ENCODE data around the gene COX4I1.

COX4I1 gene

DNA sequence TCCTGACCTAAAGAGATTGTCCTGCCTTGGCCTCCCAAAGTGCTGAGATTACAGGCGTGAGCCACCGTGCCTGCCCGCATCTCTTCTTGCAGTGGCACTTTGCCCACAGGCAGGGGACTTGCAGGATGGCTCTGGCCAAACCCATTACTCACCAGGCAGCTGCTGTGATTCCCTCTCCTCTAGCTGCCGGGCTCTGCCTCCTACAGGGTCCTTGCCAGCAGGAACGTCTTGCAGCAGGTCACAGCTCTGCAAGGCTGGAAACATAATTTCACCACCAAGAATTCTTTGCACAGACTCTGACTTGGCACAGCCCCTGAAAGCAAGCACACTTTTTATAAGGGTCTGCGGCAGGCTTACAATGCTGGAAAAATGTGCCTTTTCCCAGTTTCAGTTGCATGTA lies 20.3 kb downstream of the COX4I1 start:
- Histone ChIP-seq H3K4me3 (no peak overlapping the region), H3K9me3 (ENCODE audit: low read depth, low read length) (no peaks in the 10 kb centered on the region), H3K27ac (no peak overlapping the region), H3K9ac (ENCODE audit: insufficient read length) (no peak overlapping the region), H3K36me3 (ENCODE audit: insufficient read depth, low read length) (no peaks in the 10 kb centered on the region)
- no peak for TF ChIP-seq EZH2 (IDR thresholded peaks at IDR 0.05)
- DNase-seq (ENCODE audit: low read depth, low spot score), result no peak

DNA sequence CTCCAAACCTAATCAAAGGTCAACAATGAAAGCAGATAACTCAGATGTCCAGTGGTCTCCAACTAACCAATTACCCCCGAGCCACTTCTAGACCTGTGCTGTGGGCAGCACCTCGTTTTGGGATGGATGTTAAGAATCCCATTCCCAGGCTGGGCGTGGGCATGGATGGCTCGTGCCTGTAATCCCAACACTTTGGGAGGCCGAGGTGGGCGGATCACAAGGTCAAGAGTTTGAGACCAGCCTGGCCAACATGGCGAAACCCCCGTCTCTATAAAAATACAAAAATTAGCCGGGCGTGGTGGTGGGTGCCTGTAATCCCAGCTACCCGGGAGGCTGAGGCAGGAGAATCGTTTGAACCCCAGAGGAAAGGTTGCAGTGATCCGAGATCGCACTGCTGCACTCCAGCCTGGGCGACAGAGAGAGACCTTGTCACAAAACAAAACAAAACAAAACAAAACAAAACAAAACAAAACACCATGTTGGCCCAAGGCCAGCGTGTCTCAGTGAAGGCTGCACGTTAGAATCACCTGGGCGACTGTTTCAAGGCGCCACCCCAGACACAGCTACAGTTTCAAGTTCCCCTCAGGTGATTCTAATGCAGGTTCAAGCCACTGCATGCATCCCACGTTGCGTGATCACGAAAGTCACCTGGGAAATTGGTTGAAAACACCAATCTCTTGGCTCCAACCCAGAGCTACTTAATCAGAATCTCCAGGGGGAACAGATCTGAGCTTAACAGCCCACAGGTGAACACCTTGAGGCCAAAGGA lies 21.3 kb downstream of the COX4I1 start:
- H3K27ac ChIP-seq, result no peak overlapping the region
- no peak for DNase-seq (ENCODE audit: low read depth, low spot score)
- no peaks in the 10 kb centered on the region for H3K9me3 ChIP-seq (ENCODE audit: low read depth, low read length)
- TF ChIP-seq POLR2AphosphoS5 (IDR thresholded peaks at IDR 0.05; ENCODE audit: borderline replicate concordance, low read depth, low read length) (no peak), FOXP2 (optimal IDR thresholded peaks at IDR 0.05; ENCODE audit: control extremely low read depth, extremely low read length, insufficient read depth) (no peak), EZH2 (IDR thresholded peaks at IDR 0.05) (no peak)
- no peak overlapping the region for H3K9ac ChIP-seq (ENCODE audit: insufficient read length)
- H3K4me3 ChIP-seq, result no peak overlapping the region
- no peaks in the 10 kb centered on the region for H3K36me3 ChIP-seq (ENCODE audit: insufficient read depth, low read length)

DNA sequence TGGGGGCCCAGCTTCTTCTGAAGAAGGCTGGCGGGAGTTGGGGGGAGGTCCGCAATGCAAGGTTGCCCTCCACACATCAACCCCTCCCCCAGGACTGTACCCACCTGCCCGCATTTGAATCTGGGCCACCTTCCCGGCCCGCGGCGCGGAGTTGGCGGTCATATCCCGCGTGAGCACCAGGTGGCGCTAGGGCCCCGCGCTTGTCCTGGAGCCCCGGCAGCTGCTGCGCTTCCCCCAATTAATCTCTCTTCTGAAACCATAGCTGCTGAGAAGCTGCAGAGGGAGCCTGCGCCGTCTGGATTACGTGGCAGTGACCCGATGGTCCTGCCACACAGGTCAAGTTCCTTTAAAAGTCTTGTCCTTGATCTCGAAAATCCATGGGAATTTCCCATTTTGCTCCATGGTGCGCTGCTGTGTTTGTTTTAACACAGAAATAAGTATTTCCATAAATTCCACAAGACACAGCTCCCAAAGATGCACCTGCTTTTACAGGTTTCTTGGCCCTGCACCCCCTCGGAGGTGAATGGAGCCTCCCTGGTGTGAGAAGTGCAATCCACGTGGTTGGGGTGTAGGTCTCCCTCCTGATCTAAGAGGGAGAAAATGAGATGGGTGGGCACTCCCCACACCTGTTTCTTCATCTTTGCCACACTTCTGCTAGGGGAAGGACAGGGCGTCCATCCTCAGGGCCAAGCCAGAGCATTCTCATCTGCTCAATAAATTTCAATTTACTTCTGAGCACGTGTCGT lies 22.1 kb downstream of the COX4I1 start:
- H3K36me3 ChIP-seq (ENCODE audit: insufficient read depth, low read length), result no peaks in the 10 kb centered on the region
- TF ChIP-seq FOXP2 (optimal IDR thresholded peaks at IDR 0.05; ENCODE audit: control extremely low read depth, extremely low read length, insufficient read depth) (no peak), POLR2AphosphoS5 (IDR thresholded peaks at IDR 0.05; ENCODE audit: borderline replicate concordance, low read depth, low read length) (no peak), EZH2 (IDR thresholded peaks at IDR 0.05) (no peak)
- no peak overlapping the region for H3K9ac ChIP-seq (ENCODE audit: insufficient read length)
- no peak for DNase-seq (ENCODE audit: low read depth, low spot score)
- H3K27ac ChIP-seq, result no peak overlapping the region
- H3K4me3 ChIP-seq, result no peak overlapping the region
- no peaks in the 10 kb centered on the region for H3K9me3 ChIP-seq (ENCODE audit: low read depth, low read length)

DNA sequence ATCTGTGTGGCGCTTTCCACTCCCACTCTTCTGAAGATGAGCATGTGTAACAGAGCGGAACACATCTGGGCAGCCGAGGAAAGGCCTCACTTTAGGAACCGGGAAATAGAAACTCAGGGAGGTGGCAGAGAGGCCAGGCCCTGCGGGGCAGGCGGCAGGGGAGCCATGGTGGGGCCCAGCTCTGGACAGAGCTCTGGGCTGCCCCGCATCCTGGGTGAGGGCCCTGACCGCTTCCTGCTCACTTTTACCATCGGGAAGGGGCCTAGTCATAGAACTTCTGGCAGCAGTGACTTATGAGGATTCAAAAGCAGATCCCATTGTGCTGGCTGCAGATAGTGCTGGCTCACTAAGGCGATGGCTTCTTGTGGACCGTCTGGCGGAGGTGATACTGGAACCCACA lies 22.6 kb downstream of the COX4I1 start:
- TF ChIP-seq POLR2AphosphoS5 (IDR thresholded peaks at IDR 0.05; ENCODE audit: borderline replicate concordance, low read depth, low read length), result no peak
- no peak for TF ChIP-seq FOXP2 (optimal IDR thresholded peaks at IDR 0.05; ENCODE audit: control extremely low read depth, extremely low read length, insufficient read depth)
- TF ChIP-seq EZH2 (IDR thresholded peaks at IDR 0.05), result no peak
- H3K4me3 ChIP-seq, result no peak overlapping the region
- no peak for DNase-seq (ENCODE audit: low read depth, low spot score)
- no peak overlapping the region for H3K27ac ChIP-seq
- no peaks in the 10 kb centered on the region for H3K36me3 ChIP-seq (ENCODE audit: insufficient read depth, low read length)
- no peak overlapping the region for H3K9ac ChIP-seq (ENCODE audit: insufficient read length)
- H3K9me3 ChIP-seq (ENCODE audit: low read depth, low read length), result no peaks in the 10 kb centered on the region

DNA sequence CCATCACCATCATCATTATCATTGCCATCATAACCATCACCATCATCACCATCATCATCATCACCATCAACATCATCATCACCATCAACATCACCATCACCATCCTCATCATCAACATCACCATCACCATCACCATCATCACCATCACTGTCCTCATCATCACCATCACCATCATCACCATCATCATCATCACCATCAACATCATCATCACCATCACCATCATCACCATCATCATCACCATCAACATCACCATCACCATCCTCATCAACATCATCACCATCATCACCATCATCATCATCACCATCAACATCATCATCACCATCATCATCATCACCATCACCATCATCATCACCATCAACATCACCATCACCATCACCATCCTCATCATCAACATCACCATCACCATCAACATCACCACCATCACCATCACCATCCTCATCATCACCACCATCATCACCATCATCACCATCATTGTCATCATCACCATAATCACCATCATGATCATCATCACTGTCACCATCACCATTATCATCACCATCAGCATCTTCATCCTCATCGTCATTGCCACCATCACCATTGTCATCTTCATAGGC lies 23.9 kb downstream of the COX4I1 start:
- DNase-seq (ENCODE audit: low read depth, low spot score), result no peak
- no peak overlapping the region for H3K9ac ChIP-seq (ENCODE audit: insufficient read length)
- H3K4me3 ChIP-seq, result no peak overlapping the region
- no peaks in the 10 kb centered on the region for H3K9me3 ChIP-seq (ENCODE audit: low read depth, low read length)
- no peaks in the 10 kb centered on the region for H3K36me3 ChIP-seq (ENCODE audit: insufficient read depth, low read length)
- TF ChIP-seq FOXP2 (optimal IDR thresholded peaks at IDR 0.05; ENCODE audit: control extremely low read depth, extremely low read length, insufficient read depth) (no peak), POLR2AphosphoS5 (IDR thresholded peaks at IDR 0.05; ENCODE audit: borderline replicate concordance, low read depth, low read length) (no peak), EZH2 (IDR thresholded peaks at IDR 0.05) (no peak)
- no peak overlapping the region for H3K27ac ChIP-seq

DNA sequence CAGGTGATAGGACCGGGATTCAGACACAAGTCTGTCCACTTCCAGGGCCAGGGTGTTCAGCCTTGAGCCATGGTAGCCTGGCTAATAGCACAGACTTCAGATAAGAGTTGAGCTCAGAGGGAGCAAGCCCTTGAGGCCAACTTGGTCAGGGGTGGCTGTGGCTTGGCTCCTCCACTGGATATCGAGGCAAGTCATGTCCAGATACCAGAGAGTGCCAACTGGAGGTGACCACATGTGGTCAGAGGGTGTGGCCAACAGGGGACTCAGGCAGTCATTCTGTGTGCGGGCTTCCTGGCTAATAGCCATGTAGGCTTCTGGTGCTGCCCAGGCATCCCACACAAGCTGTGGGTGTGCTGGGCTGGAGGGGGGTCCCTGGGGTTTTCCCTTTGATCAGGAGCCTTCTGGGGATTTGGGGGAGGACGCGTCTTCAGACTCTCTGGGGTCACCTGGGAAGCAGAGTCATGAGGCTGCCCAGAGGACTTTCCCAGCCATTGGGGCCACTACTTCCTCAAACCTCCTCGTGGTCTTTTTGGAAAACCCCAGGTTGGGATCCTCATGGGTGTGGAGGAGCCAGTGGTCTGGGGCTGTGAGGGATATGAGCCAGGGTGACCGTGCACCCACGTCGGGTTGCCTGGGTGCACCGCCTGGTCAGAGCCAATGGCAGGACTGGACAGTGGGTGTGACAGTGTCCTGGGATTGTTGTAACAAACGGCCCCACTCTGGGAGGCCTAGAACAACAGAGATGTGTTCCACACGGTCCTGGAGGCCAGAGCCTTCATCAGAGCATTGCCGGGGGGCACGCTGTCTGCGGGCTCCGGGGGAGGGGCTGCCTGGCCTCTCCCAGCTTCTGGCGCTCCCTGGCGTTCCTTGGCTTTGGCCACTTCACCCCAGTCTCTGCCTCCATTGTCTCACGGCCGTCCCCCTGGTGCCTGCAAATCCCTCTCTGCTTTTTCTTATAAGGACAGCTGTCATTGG lies 25.0 kb downstream of the COX4I1 start:
- no peaks in the 10 kb centered on the region for H3K36me3 ChIP-seq (ENCODE audit: insufficient read depth, low read length)
- no peaks in the 10 kb centered on the region for H3K9me3 ChIP-seq (ENCODE audit: low read depth, low read length)
- no peak overlapping the region for H3K27ac ChIP-seq
- H3K9ac ChIP-seq (ENCODE audit: insufficient read length), result no peak overlapping the region
- no peak for DNase-seq (ENCODE audit: low read depth, low spot score)
- H3K4me3 ChIP-seq, result no peak overlapping the region
- no peak for TF ChIP-seq FOXP2 (optimal IDR thresholded peaks at IDR 0.05; ENCODE audit: control extremely low read depth, extremely low read length, insufficient read depth)
- no peak for TF ChIP-seq EZH2 (IDR thresholded peaks at IDR 0.05)
- no peak for TF ChIP-seq POLR2AphosphoS5 (IDR thresholded peaks at IDR 0.05; ENCODE audit: borderline replicate concordance, low read depth, low read length)

DNA sequence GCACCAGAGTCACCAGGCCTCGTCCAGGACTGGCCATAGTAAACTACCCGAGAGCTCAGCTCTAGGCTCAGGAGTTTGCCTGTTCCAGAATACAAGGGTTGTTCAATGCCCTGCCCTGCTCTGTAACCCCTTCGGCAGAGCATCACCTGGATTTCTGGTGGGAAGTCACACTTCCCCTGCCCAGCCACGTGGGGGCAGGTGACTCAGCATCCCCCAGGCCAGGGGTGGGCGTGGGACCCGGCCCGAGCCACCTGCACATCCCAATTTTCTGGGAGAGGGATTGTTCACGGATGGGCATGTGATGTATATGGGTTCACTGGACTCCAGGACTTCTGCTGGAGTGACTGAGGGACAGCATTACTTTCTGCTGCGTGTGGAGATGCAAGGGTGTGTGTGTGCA lies 25.8 kb downstream of the COX4I1 start:
- TF ChIP-seq FOXP2 (optimal IDR thresholded peaks at IDR 0.05; ENCODE audit: control extremely low read depth, extremely low read length, insufficient read depth), result no peak
- TF ChIP-seq EZH2 (IDR thresholded peaks at IDR 0.05), result no peak
- no peak for TF ChIP-seq POLR2AphosphoS5 (IDR thresholded peaks at IDR 0.05; ENCODE audit: borderline replicate concordance, low read depth, low read length)
- Histone ChIP-seq H3K9me3 (ENCODE audit: low read depth, low read length) (no peaks in the 10 kb centered on the region), H3K4me3 (no peak overlapping the region), H3K36me3 (ENCODE audit: insufficient read depth, low read length) (no peaks in the 10 kb centered on the region), H3K27ac (no peak overlapping the region), H3K9ac (ENCODE audit: insufficient read length) (no peak overlapping the region)
- no peak for DNase-seq (ENCODE audit: low read depth, low spot score)

All from SK-N-MC (cell line).